A549 treated with CpdA at 1 μM for 4 hours (cell line): Measurements from ENCODE around the gene CLASP2. TPM values are rescaled to one million over a fixed set of nuclear protein-coding genes. Genes with fewer than 3 reads are reported as not detected.

ENCODE experiments used
- total RNA-seq: library from RNA; stranded (reverse); fragments of 200-300 nt; extraction: Qiagen RNA extraction; gene quantifications from 5 replicates; pipeline ENCODE4 v1.2.3, GENCODE V29; 2022; ENCODE audit warnings: low read depth

Gene CLASP2
- total RNA-seq = 17.4 to 24.3 TPM (median 19.5 TPM) in 5 replicates

DNA sequence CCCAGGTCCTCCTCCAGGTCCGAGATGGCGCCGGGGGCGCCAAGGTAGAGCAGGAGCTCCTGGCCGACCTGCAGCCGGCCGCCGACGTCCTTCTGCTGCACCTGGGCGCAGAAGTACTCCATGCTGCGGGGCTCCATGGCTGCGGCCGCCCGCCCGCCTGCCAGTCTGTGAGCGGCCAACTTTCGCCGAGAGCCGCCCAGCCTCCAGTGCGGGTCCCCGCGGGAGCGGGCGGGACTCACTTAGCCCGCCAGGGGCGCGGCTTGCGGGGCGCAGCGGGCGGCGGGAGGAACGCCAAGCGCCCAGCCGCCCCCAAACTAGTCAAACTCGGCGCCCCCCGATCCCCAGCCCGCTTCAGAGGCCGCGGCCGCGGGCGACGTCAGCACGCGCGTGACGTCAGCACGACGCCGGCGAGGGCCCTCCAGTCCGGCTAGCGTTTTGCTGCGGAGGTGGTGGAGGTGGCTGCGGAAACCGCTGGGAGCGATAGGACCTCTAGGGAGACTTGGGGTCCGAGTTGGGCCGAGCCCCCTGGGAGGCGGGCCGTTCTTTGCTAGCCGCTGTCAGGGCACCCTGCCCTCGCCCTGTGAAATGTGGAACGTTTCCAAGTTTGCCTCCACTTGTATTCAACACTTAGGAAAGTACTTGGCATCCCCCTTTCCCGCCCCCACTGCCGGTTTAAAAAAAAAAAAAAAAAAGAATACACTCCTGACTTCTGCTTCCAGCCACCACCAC lies at the start of gene CLASP2:
Gene CLASP2 (minus strand): TSS at position 389 of the 729 bp plus-strand sequence. CDS start 252 bp downstream, at position 137.

Other genes starting within 250 kb of the CLASP2 start
- 133 to 168 TPM (median 158 TPM) in 5 replicates for gene PDCD6IP, start 80.4 kb upstream of the CLASP2 start, total RNA-seq